NCI-H345 treated with DMSO at 0.1 percent for 48 hours (cell line): ENCODE data around the gene MUSTN1.

ENCODE experiments used
- DNase-seq: peaks from one replicate; lab custom pipeline; 2025; ENCODE audit not compliant: unreplicated experiment; lab: John Stamatoyannopoulos, UW

The MUSTN1 gene

GRCh38 chr3:52834871-52835501 is at the start of gene MUSTN1:
Gene MUSTN1 (minus strand): TSS chr3:52835019. CDS start chr3:52834948, 71 bp downstream.
- no peak for DNase-seq

- DNase-seq: no peak
Measured at GRCh38 chr3:52882377-52882776, 47.6 kb upstream of the MUSTN1 start.

- DNase-seq: no peak
Measured at GRCh38 chr3:52881871-52882270, 47.1 kb upstream of the MUSTN1 start.

DNA sequence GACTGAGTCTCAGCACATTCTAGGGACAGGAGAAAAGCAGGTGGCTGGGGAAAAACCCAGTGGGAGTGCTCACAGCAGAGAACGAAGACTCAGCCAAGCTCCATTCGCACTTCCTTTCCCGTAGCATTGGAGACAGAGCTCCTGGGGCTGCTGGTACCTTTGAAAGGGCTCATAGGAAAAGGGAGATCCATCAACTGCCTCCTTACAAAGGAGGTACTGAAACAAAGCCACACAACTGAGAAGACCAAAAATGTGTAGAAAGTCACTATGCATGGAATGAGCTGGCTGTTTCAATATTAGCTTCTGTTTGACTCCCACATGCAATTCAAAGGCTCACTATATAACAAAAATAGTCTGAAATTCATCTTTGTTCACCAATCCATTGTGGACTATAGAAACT is 45.7 kb upstream of the MUSTN1 start:
- no peak for DNase-seq

DNA sequence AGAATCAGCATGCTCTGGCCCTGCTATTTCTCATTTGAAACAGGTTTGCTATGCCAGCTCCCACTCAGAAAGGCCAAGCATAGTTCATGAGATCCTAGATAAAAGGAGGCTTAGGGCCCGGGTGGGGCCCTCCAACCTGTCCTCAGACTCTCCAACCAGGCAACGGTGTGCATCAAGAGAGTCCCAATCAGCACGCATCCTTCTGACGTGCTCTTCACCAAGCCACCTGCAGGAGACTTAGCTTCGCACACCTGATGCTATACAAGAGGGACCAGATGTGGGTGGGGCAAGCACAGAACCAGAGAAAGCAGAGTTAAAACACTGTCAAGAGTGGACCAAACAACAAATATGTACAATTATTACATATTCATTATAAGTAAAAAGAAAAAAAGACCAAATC is 45.2 kb upstream of the MUSTN1 start:
- no peak for DNase-seq

- DNase-seq: no peak
Measured at GRCh38 chr3:52879581-52879980, 44.8 kb upstream of the MUSTN1 start.

GRCh38 chr3:52879090-52879489 is 44.3 kb upstream of the MUSTN1 start:
- DNase-seq: no peak

DNA sequence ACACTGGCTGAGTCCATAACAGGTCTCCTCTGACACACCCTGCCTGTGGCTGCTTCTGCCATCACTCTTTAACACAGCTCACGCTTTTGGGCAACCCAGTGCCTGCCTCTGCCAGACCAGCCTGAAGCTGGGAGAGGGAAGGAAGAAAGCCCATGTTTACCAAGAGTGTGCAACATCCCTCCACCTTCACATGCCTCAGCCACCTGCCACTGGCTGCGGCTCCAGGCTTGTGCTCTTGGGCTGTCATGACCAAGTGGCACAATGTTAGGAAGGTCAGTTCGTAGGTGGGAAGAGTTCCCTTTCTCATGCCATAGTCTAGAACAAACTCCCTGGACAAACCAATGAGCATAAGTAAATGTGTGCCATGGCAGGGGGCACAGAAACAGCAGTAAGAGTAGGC is 42.3 kb upstream of the MUSTN1 start:
- DNase-seq: no peak

GRCh38 chr3:52874864-52875587 is 40.2 kb upstream of the MUSTN1 start:
- no peak for DNase-seq

GRCh38 chr3:52874160-52874701 is 39.4 kb upstream of the MUSTN1 start:
- DNase-seq: no peak

GRCh38 chr3:52873433-52874159 is 38.8 kb upstream of the MUSTN1 start:
- no peak for DNase-seq

DNA sequence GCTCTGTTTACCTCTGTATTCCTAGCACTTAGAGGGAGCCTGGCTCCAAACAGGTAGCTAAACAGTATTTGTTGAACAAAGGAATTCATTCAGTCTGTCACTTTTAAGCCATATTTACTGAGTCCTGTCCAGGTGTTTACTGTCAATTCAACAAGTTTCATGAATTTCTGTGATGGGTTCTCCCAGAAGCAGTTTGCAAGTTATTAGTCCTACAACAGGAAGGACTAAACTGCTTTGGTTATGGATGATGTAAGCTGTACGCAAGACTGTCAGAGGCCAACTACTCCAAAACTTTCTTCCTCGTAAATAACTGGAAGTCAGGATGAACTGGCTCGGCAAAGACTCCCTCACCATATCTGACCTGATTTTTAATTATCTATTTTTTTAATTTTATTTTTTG is 37.4 kb upstream of the MUSTN1 start:
- DNase-seq: no peak

GRCh38 chr3:52871761-52872160 is 36.9 kb upstream of the MUSTN1 start:
- no peak for DNase-seq

DNA sequence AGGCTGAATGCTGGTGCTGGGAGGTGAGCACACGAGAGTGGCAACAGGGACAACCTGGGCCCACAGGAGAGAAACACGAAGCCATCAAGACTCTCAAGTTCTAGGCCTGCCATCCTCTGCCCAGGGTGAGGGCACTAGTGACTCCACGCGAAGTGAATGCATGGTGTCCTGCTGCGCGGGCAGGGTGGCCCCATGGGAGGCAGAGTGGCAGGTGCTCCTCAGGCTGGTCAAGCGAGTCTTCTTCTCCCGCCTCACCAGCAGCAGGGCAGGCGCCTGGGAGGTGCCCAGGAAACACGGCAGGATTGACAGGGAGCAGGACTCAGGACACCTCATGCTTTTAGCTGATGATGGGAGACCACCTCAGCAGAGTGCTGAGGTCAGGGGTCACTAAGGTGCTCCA is 35.7 kb upstream of the MUSTN1 start:
- no peak for DNase-seq

GRCh38 chr3:52866427-52866826 is 31.6 kb upstream of the MUSTN1 start:
- no peak for DNase-seq

GRCh38 chr3:52865994-52866393 is 31.2 kb upstream of the MUSTN1 start:
- DNase-seq: peak; percentile 19

GRCh38 chr3:52860424-52860768 is 25.6 kb upstream of the MUSTN1 start:
- no peak for DNase-seq

DNA sequence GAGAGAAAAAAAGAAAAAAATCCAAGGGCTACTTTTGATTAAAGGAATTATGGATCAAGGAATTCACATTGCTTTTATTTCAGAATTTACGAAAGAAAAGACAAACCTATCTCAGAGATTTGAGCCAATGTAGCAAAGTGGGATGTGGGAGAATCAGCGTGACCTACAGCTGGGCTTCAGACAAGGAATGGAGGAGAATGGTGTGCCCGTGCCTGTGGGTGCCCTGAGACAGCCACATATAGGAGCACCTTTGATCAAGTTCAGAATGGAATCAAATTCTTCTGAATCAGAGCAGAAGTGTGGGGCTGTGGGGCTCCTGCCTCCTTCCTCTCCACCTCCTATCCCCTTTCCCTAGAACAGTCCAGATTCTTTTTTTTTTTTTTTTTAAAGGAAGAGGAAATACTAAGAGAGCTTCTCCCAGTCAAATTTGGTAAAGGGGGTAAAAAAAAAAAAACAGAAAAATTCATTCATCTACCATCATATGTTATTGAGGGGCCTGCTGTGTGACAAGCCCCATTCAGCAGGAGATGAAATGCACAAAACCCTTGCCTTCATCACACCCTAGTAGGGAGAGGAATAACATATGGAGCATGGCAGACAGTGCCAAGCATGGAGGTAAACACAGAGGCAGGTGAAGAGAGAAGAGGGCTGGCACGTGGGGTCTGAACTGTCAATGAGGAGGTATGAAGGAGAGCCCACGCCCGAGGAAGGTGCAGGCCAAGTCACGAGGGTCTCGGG is 25.0 kb upstream of the MUSTN1 start:
- peak; percentile 7 for DNase-seq

GRCh38 chr3:52857864-52858263 is 23.0 kb upstream of the MUSTN1 start:
- DNase-seq: no peak

- DNase-seq: no peak
Measured at GRCh38 chr3:52857133-52857532, 22.3 kb upstream of the MUSTN1 start.

DNA sequence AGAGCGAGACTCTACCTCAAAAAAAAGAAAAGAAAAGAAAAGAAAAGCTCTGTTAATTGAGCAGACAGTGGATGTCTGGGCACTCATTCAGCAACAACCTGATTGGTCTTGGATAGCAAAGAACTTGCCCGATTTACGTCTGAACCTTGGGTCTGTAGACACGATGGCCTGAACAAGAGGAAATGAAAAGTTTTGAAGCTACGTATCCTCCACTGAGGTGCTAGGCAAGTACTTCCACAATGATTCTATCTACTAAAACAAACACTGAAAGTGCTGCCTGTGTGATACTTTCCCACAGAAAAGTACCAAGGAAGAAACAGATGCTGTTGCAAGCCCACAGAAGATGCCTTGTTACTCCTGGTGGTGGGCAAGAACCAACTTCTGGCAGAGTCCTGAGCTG is 21.8 kb upstream of the MUSTN1 start:
- no peak for DNase-seq
